KMS-11 (cell line): ENCODE results near the gene ACOT12.

Experiments used
- H2AFZ ChIP-seq: fragments of 200-600 bp; sonication (generic); 2 replicates; pipeline ENCODE4 v1.6.1; 2016; ENCODE audit warnings: antibody characterized with exemption, mixed run types, low read depth
- H3K27ac ChIP-seq: fragments of 200-600 bp; sonication (generic); 2 replicates; pipeline ENCODE4 v1.6.1; 2016; ENCODE audit warnings: mild to moderate bottlenecking, mixed run types
- H3K27me3 ChIP-seq: fragments of 200-600 bp; sonication (generic); 2 replicates; pipeline ENCODE4 v1.6.1; 2017; ENCODE audit warnings: mild to moderate bottlenecking, low read depth, mixed run types, moderate library complexity; ENCODE audit not compliant: insufficient read depth
- H3K36me3 ChIP-seq: fragments of 200-600 bp; sonication (generic); 2 replicates; pipeline ENCODE4 v1.6.1; 2017; ENCODE audit warnings: mild to moderate bottlenecking, mixed run types; ENCODE audit not compliant: insufficient read depth
- H3K4me1 ChIP-seq: fragments of 200-600 bp; sonication (generic); 2 replicates; pipeline ENCODE4 v1.6.1; 2016; ENCODE audit warnings: mild to moderate bottlenecking, low read depth, mixed run types; ENCODE audit not compliant: poor library complexity, severe bottlenecking
- H3K4me2 ChIP-seq: fragments of 200-600 bp; sonication (generic); 2 replicates; pipeline ENCODE4 v1.7.0; 2016; ENCODE audit warnings: mild to moderate bottlenecking, mixed run types
- H3K4me3 ChIP-seq: fragments of 200-600 bp; sonication (generic); IDR thresholded peaks from 2 replicates; pipeline ENCODE4 v1.6.1; 2017; ENCODE audit warnings: low read depth, low read length, mixed read lengths; ENCODE audit not compliant: insufficient read depth
- H3K79me2 ChIP-seq: fragments of 200-600 bp; sonication (generic); 2 replicates; pipeline ENCODE4 v1.6.1; 2016; ENCODE audit warnings: low read depth, mixed run types; ENCODE audit not compliant: insufficient read depth
- H3K9ac ChIP-seq: fragments of 200-600 bp; sonication (generic); 2 replicates; pipeline ENCODE4 v1.6.1; 2016; ENCODE audit warnings: mild to moderate bottlenecking, mixed run types
- H4K20me1 ChIP-seq: fragments of 200-600 bp; sonication (generic); 2 replicates; pipeline ENCODE4 v1.6.1; 2016; ENCODE audit warnings: mild to moderate bottlenecking, mixed run types; ENCODE audit not compliant: insufficient read depth
- TF ChIP-seq, protein P1 (sequence below): fragments of 200-600 bp; sonication (generic); conservative IDR thresholded peaks from 2 replicates; pipeline ENCODE4 v1.6.1; 2017; ENCODE audit warnings: low read depth, mild to moderate bottlenecking, antibody characterized with exemption, low read length, moderate library complexity, mixed read lengths

ACOT12 gene

DNA sequence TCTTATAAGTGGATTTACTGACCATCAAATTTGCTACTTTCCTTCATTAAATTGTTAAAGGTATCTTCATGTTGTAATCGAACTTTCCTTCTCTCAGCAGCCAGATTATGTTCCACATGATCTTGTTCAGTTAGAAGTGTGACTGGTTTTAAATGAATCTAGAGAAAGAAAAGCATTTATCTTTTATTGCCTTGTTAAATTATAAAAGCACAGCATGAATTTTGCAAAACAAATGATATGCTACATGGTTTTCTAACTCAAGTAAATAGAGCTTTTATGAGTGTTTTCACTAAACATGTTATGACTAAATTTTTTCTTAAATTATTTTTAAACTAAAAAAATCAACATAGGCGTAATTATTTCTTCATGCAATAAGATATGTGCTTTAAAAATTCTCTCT is 34.1 kb downstream of the ACOT12 start:
- Histone ChIP-seq H2AFZ (no peak overlapping the region), H3K9ac (no peak overlapping the region)
- TF ChIP-seq, protein P1, sequence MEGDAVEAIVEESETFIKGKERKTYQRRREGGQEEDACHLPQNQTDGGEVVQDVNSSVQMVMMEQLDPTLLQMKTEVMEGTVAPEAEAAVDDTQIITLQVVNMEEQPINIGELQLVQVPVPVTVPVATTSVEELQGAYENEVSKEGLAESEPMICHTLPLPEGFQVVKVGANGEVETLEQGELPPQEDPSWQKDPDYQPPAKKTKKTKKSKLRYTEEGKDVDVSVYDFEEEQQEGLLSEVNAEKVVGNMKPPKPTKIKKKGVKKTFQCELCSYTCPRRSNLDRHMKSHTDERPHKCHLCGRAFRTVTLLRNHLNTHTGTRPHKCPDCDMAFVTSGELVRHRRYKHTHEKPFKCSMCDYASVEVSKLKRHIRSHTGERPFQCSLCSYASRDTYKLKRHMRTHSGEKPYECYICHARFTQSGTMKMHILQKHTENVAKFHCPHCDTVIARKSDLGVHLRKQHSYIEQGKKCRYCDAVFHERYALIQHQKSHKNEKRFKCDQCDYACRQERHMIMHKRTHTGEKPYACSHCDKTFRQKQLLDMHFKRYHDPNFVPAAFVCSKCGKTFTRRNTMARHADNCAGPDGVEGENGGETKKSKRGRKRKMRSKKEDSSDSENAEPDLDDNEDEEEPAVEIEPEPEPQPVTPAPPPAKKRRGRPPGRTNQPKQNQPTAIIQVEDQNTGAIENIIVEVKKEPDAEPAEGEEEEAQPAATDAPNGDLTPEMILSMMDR, result no peak

GRCh38 chr5:81359108-81359507 is 34.8 kb downstream of the ACOT12 start:
- Histone ChIP-seq H3K27ac (no peak overlapping the region), H3K4me1 (no peaks in the 10 kb centered on the region), H4K20me1 (no peaks in the 10 kb centered on the region), H3K79me2 (no peaks in the 10 kb centered on the region), H3K4me2 (no peak overlapping the region), H2AFZ (no peak overlapping the region), H3K36me3 (no peaks in the 10 kb centered on the region), H3K9ac (no peak overlapping the region), H3K4me3 (no peak overlapping the region), H3K27me3 (no peaks in the 10 kb centered on the region)
- TF ChIP-seq, protein P1, result no peak

More for the DNA sequence above, 34.1 kb downstream of the ACOT12 start:
- H3K4me2 ChIP-seq, result no peak overlapping the region
- no peak overlapping the region for H3K27ac ChIP-seq
- H3K27me3 ChIP-seq, result no peaks in the 10 kb centered on the region
- H4K20me1 ChIP-seq, result no peaks in the 10 kb centered on the region
- H3K4me3 ChIP-seq, result no peak overlapping the region
- no peaks in the 10 kb centered on the region for H3K4me1 ChIP-seq
- H3K36me3 ChIP-seq, result no peaks in the 10 kb centered on the region
- no peaks in the 10 kb centered on the region for H3K79me2 ChIP-seq

DNA sequence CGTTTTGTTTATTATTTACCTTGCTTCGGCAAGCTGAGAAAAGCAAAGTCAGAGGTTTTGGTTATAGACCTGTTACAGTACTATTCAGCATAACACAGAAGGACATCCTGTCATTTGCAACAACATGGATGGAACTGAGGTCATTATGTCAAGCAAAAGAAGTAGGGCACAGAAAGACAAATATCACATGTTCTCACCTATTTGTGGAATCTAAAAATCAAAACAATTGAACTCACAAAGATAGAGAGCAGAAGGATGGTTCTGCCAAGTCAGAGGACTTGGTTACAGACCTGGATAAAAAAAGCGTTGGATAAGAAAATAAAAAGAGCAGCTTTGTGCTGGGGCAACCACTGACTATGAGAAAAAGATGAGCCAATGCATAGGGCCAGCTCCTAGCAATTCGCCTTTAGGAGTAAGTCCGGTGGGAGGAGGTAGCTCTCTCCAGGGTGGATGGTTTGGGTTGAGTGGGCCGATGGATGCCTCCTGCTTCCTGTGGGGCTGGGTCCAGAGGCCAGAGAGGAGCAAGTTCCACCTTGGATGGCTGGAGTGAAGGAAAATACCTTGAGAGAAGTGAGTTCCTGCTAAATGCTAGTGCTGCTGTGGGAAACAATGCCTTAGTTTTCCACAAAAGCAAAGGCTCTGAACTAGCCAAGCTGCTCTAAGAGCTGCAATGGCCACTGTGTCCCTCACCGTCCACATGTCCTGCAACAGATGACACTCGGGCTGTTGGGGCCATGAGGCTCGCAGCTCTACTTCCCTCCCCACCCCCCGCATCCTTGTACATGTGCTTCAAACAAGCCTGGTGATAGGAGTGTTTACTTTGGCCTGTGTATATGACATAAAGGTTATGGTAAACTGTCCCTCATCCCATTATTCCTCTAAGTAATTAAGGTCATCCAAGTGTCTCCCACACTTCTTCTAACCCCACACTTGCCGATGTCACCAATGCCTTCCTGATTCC is 38.4 kb downstream of the ACOT12 start:
- TF ChIP-seq, protein P1, result no peak
- H3K36me3 ChIP-seq, result no peaks in the 10 kb centered on the region
- no peaks in the 10 kb centered on the region for H3K4me1 ChIP-seq
- no peaks in the 10 kb centered on the region for H3K79me2 ChIP-seq
- no peaks in the 10 kb centered on the region for H4K20me1 ChIP-seq
- no peak overlapping the region for H3K9ac ChIP-seq
- H3K4me3 ChIP-seq, result no peak overlapping the region
- H2AFZ ChIP-seq, result no peak overlapping the region
- H3K27me3 ChIP-seq, result no peaks in the 10 kb centered on the region
- no peak overlapping the region for H3K4me2 ChIP-seq
- no peak overlapping the region for H3K27ac ChIP-seq

DNA sequence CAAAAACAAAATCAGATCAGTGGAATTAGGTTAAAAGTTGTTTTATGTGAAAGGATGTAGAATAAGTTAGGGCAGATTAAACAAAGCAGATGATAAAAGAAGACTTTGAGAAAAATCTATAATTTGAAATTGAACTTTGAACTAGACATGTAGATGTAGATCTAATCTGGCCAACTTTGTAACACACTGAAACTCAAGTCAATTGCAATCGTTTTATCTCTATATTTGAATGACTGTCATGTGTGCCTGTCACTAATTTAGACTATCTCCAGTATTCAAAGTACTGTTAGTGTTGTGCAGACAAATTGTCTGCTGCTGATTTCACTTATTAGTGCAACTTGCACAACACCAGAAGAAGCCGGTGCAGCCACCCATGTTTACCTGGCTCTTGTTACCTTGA is 39.8 kb downstream of the ACOT12 start:
- no peak overlapping the region for H2AFZ ChIP-seq
- no peaks in the 10 kb centered on the region for H3K79me2 ChIP-seq
- H3K9ac ChIP-seq, result no peak overlapping the region
- H3K27ac ChIP-seq, result no peak overlapping the region
- no peak overlapping the region for H3K4me3 ChIP-seq
- TF ChIP-seq, protein P1, result no peak
- H3K36me3 ChIP-seq, result no peaks in the 10 kb centered on the region
- no peaks in the 10 kb centered on the region for H4K20me1 ChIP-seq
- H3K4me2 ChIP-seq, result no peak overlapping the region
- no peaks in the 10 kb centered on the region for H3K4me1 ChIP-seq
- no peaks in the 10 kb centered on the region for H3K27me3 ChIP-seq
